Endothelial cell of umbilical vein (primary cell): Measurements from ENCODE around the gene SLC47A1. TPM values are rescaled to one million over a fixed set of nuclear protein-coding genes. Genes with fewer than 3 reads are reported as not detected.

Experiments
- BruUV-seq: library from RNA; stranded (reverse); fragments of 400-500 nt; replicated peaks from 2 replicates; lab custom pipeline; 2021; lab: Mats Ljungman, UMichigan
- CTCF ChIA-PET: fragments of 300-600, 350-600 bp; sonication (Branson Sonifier 250); formaldehyde crosslinking; loops from one replicate; lab custom pipeline; 2021; ENCODE audit warnings: antibody characterized with exemption, inconsistent platforms; lab: Charles Lee
- POLR2A ChIA-PET: fragments of 300-600, 350-600 bp; sonication (Branson Sonifier 250); formaldehyde crosslinking; loops from one replicate; lab custom pipeline; 2021; ENCODE audit warnings: antibody characterized with exemption, inconsistent platforms; lab: Charles Lee
- DNase-seq: peaks from one replicate; pipeline ENCODE4 v3.0.0-alpha.2; 2011; ENCODE audit warnings: low read depth, low spot score
- FAIRE-seq: peaks from 2 replicates; lab custom pipeline; 2011; peaks lifted over from hg19 to GRCh38; lab: Jason Lieb, UNC
- H2AFZ ChIP-seq: 2 replicates; pipeline ENCODE4 v1.6.0; 2012; ENCODE audit warnings: low read depth, low read length, control low read depth, inconsistent platforms
- H3K27ac ChIP-seq: 2 replicates; pipeline ENCODE4 v1.5.1; 2011; ENCODE audit warnings: low read depth, mild to moderate bottlenecking, control low read depth, low read length, moderate library complexity; ENCODE audit not compliant: insufficient read depth
- H3K27me3 ChIP-seq, 2 experiments: 2 replicates each; pipeline versions ENCODE4 v1.6.0 to v1.6.1; 2011; ENCODE audit warnings: low read length in 2 of 2, mixed read lengths in 1 of 2; ENCODE audit not compliant: control insufficient read depth in 2 of 2, insufficient read depth in 2 of 2
- H3K36me3 ChIP-seq, 2 experiments: 2 replicates in 1 of 2; 3 replicates in 1 of 2; pipeline ENCODE4 v1.5.1; 2011; ENCODE audit warnings: low read length in 2 of 2, mild to moderate bottlenecking in 1 of 2, moderate library complexity in 1 of 2; ENCODE audit not compliant: control insufficient read depth in 2 of 2, insufficient read depth in 2 of 2; ENCODE audit errors: extremely low read depth in 1 of 2
- H3K4me1 ChIP-seq: 3 replicates; pipeline ENCODE4 v1.5.1; 2011; ENCODE audit warnings: mild to moderate bottlenecking, low read length; ENCODE audit not compliant: control insufficient read depth, insufficient read depth; ENCODE audit errors: extremely low read depth
- H3K4me2 ChIP-seq: 2 replicates; pipeline ENCODE4 v1.6.1; 2011; ENCODE audit warnings: low read length, control low read depth, mixed read lengths; ENCODE audit not compliant: insufficient read depth
- H3K4me3 ChIP-seq, 3 experiments: fragments of 200-600 bp in 1 of 3; sonication (generic), shearing (Covaris generic) in 1 of 3; replicated peaks in 1 of 3; 2 replicates each; pipeline ENCODE4 v1.5.1; 2011 to 2016; ENCODE audit warnings: control low read depth in 3 of 3, low read length in 3 of 3, mild to moderate bottlenecking in 2 of 3, inconsistent platforms in 1 of 3, low read depth in 1 of 3, moderate library complexity in 1 of 3; ENCODE audit not compliant: insufficient read depth in 1 of 3
- H3K79me2 ChIP-seq: 2 replicates; pipeline ENCODE4 v1.6.0; 2012; ENCODE audit warnings: low read length, inconsistent platforms; ENCODE audit not compliant: control insufficient read depth, insufficient read depth
- H3K9ac ChIP-seq: replicated peaks from 2 replicates; pipeline ENCODE3; 2011; ENCODE audit warnings: low read length, control low read depth; ENCODE audit not compliant: insufficient read depth; ENCODE audit errors: extremely low read depth
- H3K9me1 ChIP-seq: replicated peaks from 3 replicates; pipeline ENCODE4 v1.6.0; 2011; ENCODE audit warnings: mild to moderate bottlenecking, low read length; ENCODE audit not compliant: control insufficient read depth, insufficient read depth; ENCODE audit errors: extremely low read depth
- H3K9me3 ChIP-seq: replicated peaks from 2 replicates; pipeline ENCODE4 v1.5.1; 2012; ENCODE audit warnings: low read length, inconsistent platforms; ENCODE audit not compliant: control insufficient read depth, insufficient read depth
- H4K20me1 ChIP-seq: replicated peaks from 2 replicates; pipeline ENCODE3; 2011; ENCODE audit warnings: mild to moderate bottlenecking, low read length; ENCODE audit not compliant: control insufficient read depth, insufficient read depth; ENCODE audit errors: extremely low read depth
- EZH2 ChIP-seq: IDR thresholded peaks from 2 replicates; pipeline ENCODE4 v1.6.1; 2012; ENCODE audit warnings: borderline replicate concordance, low read depth, mild to moderate bottlenecking, moderate library complexity, low read length, inconsistent platforms; ENCODE audit not compliant: severe bottlenecking
- FOS ChIP-seq: IDR thresholded peaks from 2 replicates; pipeline ENCODE4 v1.6.1; 2011; ENCODE audit warnings: mild to moderate bottlenecking, low read length, moderate library complexity, borderline replicate concordance; ENCODE audit not compliant: insufficient read depth
- GATA2 ChIP-seq: IDR thresholded peaks from 2 replicates; pipeline ENCODE4 v1.7.0; 2011; ENCODE audit warnings: low read depth, mild to moderate bottlenecking, moderate library complexity, mixed read lengths, low read length; ENCODE audit not compliant: insufficient read length, insufficient read depth
- JUN ChIP-seq: IDR thresholded peaks from 2 replicates; pipeline ENCODE4 v1.6.1; 2011; ENCODE audit warnings: borderline replicate concordance, low read depth; ENCODE audit not compliant: insufficient read length, insufficient read depth
- MYC ChIP-seq: IDR thresholded peaks from one replicate; pipeline ENCODE4 v1.6.1; 2011; ENCODE audit warnings: mild to moderate bottlenecking, low read depth, low read length
- POLR2A ChIP-seq: IDR thresholded peaks from 2 replicates; pipeline ENCODE4 v1.6.1; 2012; ENCODE audit warnings: low read depth, mild to moderate bottlenecking, control low read depth, low read length
- POLR2AphosphoS5 ChIP-seq: IDR thresholded peaks from 2 replicates; pipeline ENCODE4 v1.6.1; 2012; ENCODE audit warnings: low read depth, mild to moderate bottlenecking, control low read depth, low read length, moderate library complexity; ENCODE audit not compliant: insufficient read depth
- dilution Hi-C: fragments of 300-500 bp; cut with MboI; formaldehyde crosslinking; loops from one replicate; pipeline ENCODE4 v1.15.0; 2019; ENCODE audit warnings: low sequenced_read_pairs; ENCODE audit not compliant: extremely low pct_ligation_motif_present
- intact Hi-C: fragments of 100-400 bp; cut with micrococcal nuclease; formaldehyde crosslinking; loops from one replicate; pipeline ENCODE4 v1.10.0; 2022
- polyA plus RNA-seq, 4 experiments: library from polyadenylated mRNA; depleted of rRNA in 3 of 4; stranded (reverse) in 3 of 4; unstranded in 1 of 4; fragments of >200 nt; gene quantifications; 2 replicates each; pipeline versions ENCODE4 v1.2.1 to v1.2.3, GENCODE V29; 2011 to 2012; ENCODE audit warnings: missing spikeins in 1 of 4
- total RNA-seq: library from RNA; stranded (reverse); gene quantifications from 2 replicates; pipeline ENCODE4 v1.2.3, GENCODE V29; 2021
- TF ChIP-seq, protein P1 (sequence below): IDR thresholded peaks from 2 replicates; pipeline ENCODE4 v1.6.1; 2011; ENCODE audit not compliant: insufficient read depth, insufficient read length
- TF ChIP-seq, protein P2 (sequence below), 2 donors: IDR thresholded peaks; 1 replicate in 1 of 2; 2 replicates in 1 of 2; pipeline ENCODE4 v1.5.1; 2011; ENCODE audit warnings: low read length in 2 of 2, mild to moderate bottlenecking in 2 of 2, moderate library complexity in 2 of 2, control low read depth in 1 of 2, inconsistent platforms in 1 of 2, low read depth in 1 of 2; ENCODE audit not compliant: insufficient read depth in 1 of 2; ENCODE audit errors: extremely low read depth in 1 of 2

The SLC47A1 gene
- total and polyA plus RNA-seq, 2 donors (not counting 3 experiments of a cell fraction or from before 2014, with no cell fraction given): 3.3 to 6.9 TPM

DNA sequence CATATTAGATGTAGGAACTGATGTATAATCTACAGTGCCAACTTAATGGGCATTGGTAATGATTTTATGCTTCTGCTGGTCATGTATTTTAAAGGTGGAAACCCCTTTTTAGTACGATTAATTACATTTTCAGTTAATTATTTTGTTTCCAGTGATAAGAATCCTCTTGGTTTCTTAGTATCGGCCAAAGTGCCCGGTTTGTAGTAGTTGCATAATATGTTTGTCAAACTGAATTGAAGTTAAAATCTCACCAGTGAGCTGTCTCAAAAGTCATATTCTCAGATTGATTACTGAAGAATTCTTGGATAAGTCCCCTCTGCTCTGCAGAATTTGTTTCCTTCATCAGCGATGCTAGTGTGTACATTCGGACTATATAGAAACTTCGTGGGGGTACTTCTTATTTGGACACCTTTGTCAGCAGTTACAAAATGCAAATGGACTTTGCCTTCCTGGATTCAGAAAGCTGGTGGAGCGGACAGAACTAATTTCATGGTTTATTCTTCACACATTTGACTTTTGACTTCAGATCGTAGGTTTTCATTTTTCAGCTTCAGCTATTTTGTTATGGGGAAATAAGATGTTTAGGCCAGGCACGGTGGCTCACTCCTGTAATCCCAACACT is 28.2 kb downstream of the SLC47A1 start:
- H3K4me3 ChIP-seq: no peak overlapping the region
- no peak overlapping the region for H3K27ac ChIP-seq
- H3K9me3 ChIP-seq: no peaks in the 10 kb centered on the region
- no peaks in the 10 kb centered on the region for H4K20me1 ChIP-seq
- no peaks in the 10 kb centered on the region for H3K27me3 ChIP-seq
- ChIA-PET CTCF (interaction anchor here (0.6 kb wide), 1 partner anchor 201 kb away, joined by 3 read pairs; no protein-coding TSS in a partner anchor), POLR2A (no interaction called here)
- H3K4me1 ChIP-seq: no peaks in the 10 kb centered on the region
- no peaks in the 10 kb centered on the region for H3K36me3 ChIP-seq
- BruUV-seq: no TSS peak
- no peak overlapping the region for H3K4me2 ChIP-seq
- no peaks in the 10 kb centered on the region for H3K79me2 ChIP-seq
- DNase-seq (no peak), FAIRE-seq (no peak)
- intact Hi-C loops: no loop called here
- dilution Hi-C loops: no loop called here
- no peak overlapping the region for H3K9ac ChIP-seq
- no peak overlapping the region for H2AFZ ChIP-seq
- TF ChIP-seq POLR2A (no peak), FOS (no peak), JUN (no peak), POLR2AphosphoS5 (no peak), MYC (no peak), EZH2 (no peak), GATA2 (no peak)
- TF ChIP-seq, protein P1, sequence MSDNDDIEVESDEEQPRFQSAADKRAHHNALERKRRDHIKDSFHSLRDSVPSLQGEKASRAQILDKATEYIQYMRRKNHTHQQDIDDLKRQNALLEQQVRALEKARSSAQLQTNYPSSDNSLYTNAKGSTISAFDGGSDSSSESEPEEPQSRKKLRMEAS: no peak
- TF ChIP-seq, protein P2, sequence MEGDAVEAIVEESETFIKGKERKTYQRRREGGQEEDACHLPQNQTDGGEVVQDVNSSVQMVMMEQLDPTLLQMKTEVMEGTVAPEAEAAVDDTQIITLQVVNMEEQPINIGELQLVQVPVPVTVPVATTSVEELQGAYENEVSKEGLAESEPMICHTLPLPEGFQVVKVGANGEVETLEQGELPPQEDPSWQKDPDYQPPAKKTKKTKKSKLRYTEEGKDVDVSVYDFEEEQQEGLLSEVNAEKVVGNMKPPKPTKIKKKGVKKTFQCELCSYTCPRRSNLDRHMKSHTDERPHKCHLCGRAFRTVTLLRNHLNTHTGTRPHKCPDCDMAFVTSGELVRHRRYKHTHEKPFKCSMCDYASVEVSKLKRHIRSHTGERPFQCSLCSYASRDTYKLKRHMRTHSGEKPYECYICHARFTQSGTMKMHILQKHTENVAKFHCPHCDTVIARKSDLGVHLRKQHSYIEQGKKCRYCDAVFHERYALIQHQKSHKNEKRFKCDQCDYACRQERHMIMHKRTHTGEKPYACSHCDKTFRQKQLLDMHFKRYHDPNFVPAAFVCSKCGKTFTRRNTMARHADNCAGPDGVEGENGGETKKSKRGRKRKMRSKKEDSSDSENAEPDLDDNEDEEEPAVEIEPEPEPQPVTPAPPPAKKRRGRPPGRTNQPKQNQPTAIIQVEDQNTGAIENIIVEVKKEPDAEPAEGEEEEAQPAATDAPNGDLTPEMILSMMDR (IDR thresholded peaks at IDR 0.05; ENCODE audit: extremely low read depth in 1 of 2, insufficient read depth in 1 of 2, low read depth in 1 of 2, low read length in 2 of 2): no peak
- H3K9me1 ChIP-seq: no peaks in the 10 kb centered on the region
